ENCODE results near the gene FUT2.

FUT2 gene

GRCh38 chr19:48695743-48696352 is at the start of gene FUT2:
Gene FUT2, plus strand, starts transcription at chr19:48695971. Its CDS starts 6,986 bp downstream, at chr19:48702957.
- Histone ChIP-seq H3K9ac (ENCODE audit: low read length) (no peak within 1 kb of the TSS), H3K36me3 (ENCODE audit: insufficient read depth, low read length) (no peaks in the 10 kb centered on the region)

GRCh38 chr19:48646001-48646721 is 49.6 kb upstream of the FUT2 start, which contains the start of gene CA11:
Gene CA11, minus strand, starts transcription at chr19:48646187. Its CDS starts 555 bp downstream, at chr19:48645632.
- peak within 1 kb of the TSS; percentile 39; the same call in 1 of the 2 replicates for H3K9ac ChIP-seq (ENCODE audit: low read length)
- H3K9me2 ChIP-seq (ENCODE audit: low read depth, low read length), result no peaks in the 10 kb centered on the region
- H3K4me2 ChIP-seq (ENCODE audit: low read length), result peak within 1 kb of the TSS; percentile 75
- no peaks in the 10 kb centered on the region for H4K20me1 ChIP-seq (ENCODE audit: insufficient read depth, low read length)
- no peak within 1 kb of the TSS for H2AFZ ChIP-seq (ENCODE audit: low read length)
- H3F3A ChIP-seq (ENCODE audit: insufficient read depth, low read length), result no peaks in the 10 kb centered on the region
- no peaks in the 10 kb centered on the region for H3K36me3 ChIP-seq (ENCODE audit: insufficient read depth, low read length)
- TF ChIP-seq CTCF (IDR thresholded peaks at IDR 0.05; ENCODE audit: low read length), result peak; percentile 87
- TF ChIP-seq EZH2 (IDR thresholded peaks at IDR 0.05; ENCODE audit: borderline replicate concordance, low read length), result no peak
- H3K27ac ChIP-seq (ENCODE audit: low read depth, low read length, poor library complexity, severe bottlenecking), result no peak within 1 kb of the TSS
- peaks cover 29% of the 10 kb centered on the region for H3K4me1 ChIP-seq (ENCODE audit: insufficient read depth, low read length, severe bottlenecking)
- H3K9me3 ChIP-seq (ENCODE audit: low read length), result no peaks in the 10 kb centered on the region
- H3K27me3 ChIP-seq (ENCODE audit: insufficient read depth, low read length), result no peaks in the 10 kb centered on the region
- no peaks in the 10 kb centered on the region for H3K79me2 ChIP-seq (ENCODE audit: insufficient read depth, low read length)
- peak within 1 kb of the TSS; percentile 41 for H3K4me3 ChIP-seq (ENCODE audit: low read depth, low read length, poor library complexity, severe bottlenecking)

More at GRCh38 chr19:48695743-48696352, at the start of gene FUT2:
- no peak within 1 kb of the TSS for H3K4me2 ChIP-seq (ENCODE audit: low read length)
- no peaks in the 10 kb centered on the region for H3K9me2 ChIP-seq (ENCODE audit: low read depth, low read length)
- H3K79me2 ChIP-seq (ENCODE audit: insufficient read depth, low read length), result no peaks in the 10 kb centered on the region
- TF ChIP-seq CTCF (IDR thresholded peaks at IDR 0.05; ENCODE audit: low read length) (no peak), EZH2 (IDR thresholded peaks at IDR 0.05; ENCODE audit: borderline replicate concordance, low read length) (no peak)
- H3K27ac ChIP-seq (ENCODE audit: low read depth, low read length, poor library complexity, severe bottlenecking), result no peak within 1 kb of the TSS
- peaks cover 7% of the 10 kb centered on the region; the same call in 1 of the 2 replicates for H3K27me3 ChIP-seq (ENCODE audit: insufficient read depth, low read length)
- H3K4me1 ChIP-seq (ENCODE audit: insufficient read depth, low read length, severe bottlenecking), result no peaks in the 10 kb centered on the region
- H2AFZ ChIP-seq (ENCODE audit: low read length), result no peak within 1 kb of the TSS
- no peak within 1 kb of the TSS for H3K4me3 ChIP-seq (ENCODE audit: low read depth, low read length, poor library complexity, severe bottlenecking)
- no peaks in the 10 kb centered on the region for H3F3A ChIP-seq (ENCODE audit: insufficient read depth, low read length)
- H4K20me1 ChIP-seq (ENCODE audit: insufficient read depth, low read length), result no peaks in the 10 kb centered on the region
- H3K9me3 ChIP-seq (ENCODE audit: low read length), result no peaks in the 10 kb centered on the region

GRCh38 chr19:48646722-48647216 is 49.0 kb upstream of the FUT2 start:
- peak overlapping the region; percentile 41 for H3K4me3 ChIP-seq (ENCODE audit: low read depth, low read length, poor library complexity, severe bottlenecking)
- TF ChIP-seq CTCF (IDR thresholded peaks at IDR 0.05; ENCODE audit: low read length), result no peak
- TF ChIP-seq EZH2 (IDR thresholded peaks at IDR 0.05; ENCODE audit: borderline replicate concordance, low read length), result no peak
- peaks cover 29% of the 10 kb centered on the region for H3K4me1 ChIP-seq (ENCODE audit: insufficient read depth, low read length, severe bottlenecking)
- no peaks in the 10 kb centered on the region for H3K36me3 ChIP-seq (ENCODE audit: insufficient read depth, low read length)
- H4K20me1 ChIP-seq (ENCODE audit: insufficient read depth, low read length), result no peaks in the 10 kb centered on the region
- no peak overlapping the region for H3K27ac ChIP-seq (ENCODE audit: low read depth, low read length, poor library complexity, severe bottlenecking)
- no peaks in the 10 kb centered on the region for H3K9me3 ChIP-seq (ENCODE audit: low read length)
- H3K79me2 ChIP-seq (ENCODE audit: insufficient read depth, low read length), result no peaks in the 10 kb centered on the region
- no peak overlapping the region; the same call in 1 of the 2 replicates for H3K9ac ChIP-seq (ENCODE audit: low read length)
- H3K27me3 ChIP-seq (ENCODE audit: insufficient read depth, low read length), result no peaks in the 10 kb centered on the region
- H3F3A ChIP-seq (ENCODE audit: insufficient read depth, low read length), result no peaks in the 10 kb centered on the region
- no peak overlapping the region for H2AFZ ChIP-seq (ENCODE audit: low read length)
- H3K9me2 ChIP-seq (ENCODE audit: low read depth, low read length), result no peaks in the 10 kb centered on the region
- H3K4me2 ChIP-seq (ENCODE audit: low read length), result peak overlapping the region; percentile 75

Data from OCI-LY1 (cell line).